Camera-type eye (tissue), 1 donor: Measurements from ENCODE around the gene MUSK. TPM values are rescaled to one million over a fixed set of nuclear protein-coding genes. Genes with fewer than 3 reads are reported as not detected.

Source experiments
- total RNA-seq: library from RNA; depleted of rRNA; stranded (reverse); fragments of >200 nt; gene quantifications from one replicate; pipeline ENCODE4 v1.2.3, GENCODE V29; 2014

The MUSK gene
- total RNA-seq = 1.4 TPM

DNA sequence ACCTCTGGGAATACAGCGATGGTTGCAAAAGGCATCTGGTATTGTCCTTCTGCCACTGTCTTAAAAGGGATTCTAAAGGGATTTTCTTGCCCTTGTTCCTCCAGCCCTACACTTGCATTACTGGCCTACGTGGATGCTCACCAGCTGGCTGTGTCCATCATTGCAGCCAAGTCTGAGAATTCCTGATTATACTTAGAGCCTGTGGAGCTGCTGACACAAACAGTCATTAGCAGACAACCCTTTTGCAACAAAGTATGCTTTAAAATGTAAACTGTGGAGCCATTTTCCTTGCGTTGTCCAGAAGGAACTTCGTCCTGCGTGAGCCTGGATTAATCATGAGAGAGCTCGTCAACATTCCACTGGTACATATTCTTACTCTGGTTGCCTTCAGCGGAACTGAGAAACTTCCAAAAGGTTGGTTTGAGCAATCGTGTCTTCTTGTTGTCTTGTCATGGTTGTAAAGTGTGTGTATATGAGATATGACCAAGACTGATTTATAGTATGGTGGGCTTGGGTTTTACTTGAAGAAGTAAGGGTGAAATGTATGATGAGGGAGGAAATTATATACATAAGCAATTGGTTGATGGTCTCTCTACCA, at the start of gene MUSK:
Gene MUSK, plus strand, starts transcription at position 222 of the 598 bp plus-strand sequence. Its CDS starts 114 bp downstream, at position 336.

Other genes starting within 250 kb of the MUSK start
- 27.3 TPM for gene SVEP1, start 89.0 kb upstream of the MUSK start, total RNA-seq